MV-4-11 (cell line): Measurements from ENCODE around the gene S100A8.
A peak's percentile ranks its signal among the peaks of the same experiment; 100 is the strongest.
"Not testable (repeated sequence)": the region's sequence is repeated elsewhere in the genome, so short reads cannot be mapped to it uniquely, and the experiment has no call there.

Experiments used
- DNase-seq: peaks from one replicate; lab custom pipeline; 2025; lab: John Stamatoyannopoulos, UW

The S100A8 gene

GRCh38 chr1:153390938-153391710 lies at the start of gene S100A8:
Gene S100A8, minus strand, starts transcription at chr1:153391073. Its CDS starts 538 bp downstream, at chr1:153390535.
- DNase-seq: peak; percentile 82

GRCh38 chr1:153439273-153439672 lies 48.4 kb upstream of the S100A8 start:
- no peak for DNase-seq

GRCh38 chr1:153438599-153438998 lies 47.7 kb upstream of the S100A8 start:
- no peak for DNase-seq

- no peak for DNase-seq
Measured at GRCh38 chr1:153437236-153437635, 46.4 kb upstream of the S100A8 start.

GRCh38 chr1:153434746-153435455 lies 44.0 kb upstream of the S100A8 start:
- no peak for DNase-seq

GRCh38 chr1:153432874-153433681 lies 42.2 kb upstream of the S100A8 start:
- DNase-seq: no peak

GRCh38 chr1:153431928-153432327 lies 41.1 kb upstream of the S100A8 start:
- no peak for DNase-seq

GRCh38 chr1:153431427-153431826 lies 40.6 kb upstream of the S100A8 start:
- no peak for DNase-seq

- no peak for DNase-seq
Measured at GRCh38 chr1:153431002-153431401, 40.1 kb upstream of the S100A8 start.

GRCh38 chr1:153430561-153430960 lies 39.7 kb upstream of the S100A8 start:
- no peak for DNase-seq

- DNase-seq: no peak
Measured at GRCh38 chr1:153430166-153430553, 39.3 kb upstream of the S100A8 start.

- DNase-seq: no peak
Measured at GRCh38 chr1:153429266-153430165, 38.6 kb upstream of the S100A8 start.

GRCh38 chr1:153428791-153429190 lies 37.9 kb upstream of the S100A8 start:
- DNase-seq: no peak

GRCh38 chr1:153428073-153428638 lies 37.3 kb upstream of the S100A8 start:
- DNase-seq: no peak

- no peak for DNase-seq
Measured at GRCh38 chr1:153426809-153427208, 35.9 kb upstream of the S100A8 start.

- DNase-seq: peak; percentile 21
Measured at GRCh38 chr1:153422450-153423068, 31.7 kb upstream of the S100A8 start.

GRCh38 chr1:153420306-153420705 lies 29.4 kb upstream of the S100A8 start:
- DNase-seq: no peak

- DNase-seq: not testable (repeated sequence)
Measured at GRCh38 chr1:153419436-153419793, 28.5 kb upstream of the S100A8 start.

- not testable (repeated sequence) for DNase-seq
Measured at GRCh38 chr1:153418758-153419435, 28.0 kb upstream of the S100A8 start.
